HG02642 (cell line): ENCODE results near the gene FAM43A.
A peak's percentile ranks its signal among the peaks of the same experiment; 100 is the strongest.

Experiments
- ATAC-seq: cut with Tn5 transposase; IDR thresholded peaks from one replicate; pipeline ENCODE4 v1.9.1; 2021; ENCODE audit warnings: mild to moderate bottlenecking; ENCODE audit not compliant: unreplicated experiment, poor library complexity

The FAM43A gene

DNA sequence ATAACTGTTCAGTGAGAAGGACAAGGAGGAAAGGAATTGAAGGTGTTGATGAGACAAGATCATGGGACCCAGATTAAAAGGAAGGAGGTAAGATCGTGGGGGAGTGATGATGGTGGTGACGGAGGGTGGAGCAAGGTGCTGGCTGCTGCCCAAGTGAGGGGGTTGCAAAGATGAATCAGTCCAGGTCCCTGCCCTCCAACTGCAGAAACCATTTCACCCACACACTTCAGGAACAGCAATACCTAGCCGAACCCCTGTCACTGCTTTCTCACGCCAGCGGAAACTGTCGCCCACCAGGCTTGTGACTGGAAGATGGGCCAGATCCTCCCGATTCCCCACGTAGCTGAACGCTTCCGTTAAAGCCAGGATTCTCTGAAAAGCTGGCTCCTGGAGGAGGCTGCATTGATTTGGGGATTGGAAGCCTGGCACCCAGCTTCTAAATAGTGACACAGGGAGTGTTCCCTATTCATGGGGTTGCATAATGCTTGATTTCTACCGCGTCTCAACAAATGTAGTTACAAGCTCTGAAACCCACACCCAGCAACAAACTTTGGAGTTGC is 10.5 kb upstream of the FAM43A start:
- no peak for ATAC-seq

DNA sequence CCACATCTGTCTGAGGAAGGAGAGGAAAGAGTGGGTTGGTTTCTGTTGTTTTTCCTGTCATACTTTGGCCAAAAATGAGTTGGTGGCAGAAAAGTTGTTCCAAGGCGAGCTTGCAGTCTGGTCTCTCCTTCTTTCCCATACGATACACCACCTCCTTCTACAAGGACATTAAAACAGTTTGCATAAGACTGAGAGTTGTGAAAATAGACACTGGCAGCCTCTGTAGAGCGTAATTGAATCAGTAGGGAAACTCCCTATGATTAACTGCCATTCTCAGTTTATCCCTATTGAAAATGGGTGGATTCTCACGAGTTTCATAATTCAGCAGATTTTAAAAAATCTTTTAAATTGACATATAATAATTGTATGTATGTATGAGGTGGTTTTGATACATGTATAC is 10.0 kb upstream of the FAM43A start:
- no peak for ATAC-seq

DNA sequence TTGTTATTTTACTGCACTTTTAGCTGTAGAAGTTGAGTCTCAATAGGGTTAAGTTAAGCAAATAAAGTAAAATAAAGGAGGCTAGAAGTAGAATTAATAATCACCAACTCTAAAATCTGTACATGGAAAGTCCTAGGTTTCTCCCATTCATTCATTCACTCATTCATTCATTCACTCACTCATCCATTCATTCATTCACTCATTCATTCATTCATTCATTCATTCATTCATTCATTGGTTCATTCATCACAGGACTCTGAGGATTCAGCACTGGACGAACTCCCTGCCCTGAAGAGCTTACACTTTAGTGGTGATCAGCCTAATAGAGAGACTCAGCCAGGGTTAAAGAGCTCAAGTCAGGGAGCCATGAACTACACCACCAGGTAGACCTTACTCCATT is 9.2 kb upstream of the FAM43A start:
- no peak for ATAC-seq

DNA sequence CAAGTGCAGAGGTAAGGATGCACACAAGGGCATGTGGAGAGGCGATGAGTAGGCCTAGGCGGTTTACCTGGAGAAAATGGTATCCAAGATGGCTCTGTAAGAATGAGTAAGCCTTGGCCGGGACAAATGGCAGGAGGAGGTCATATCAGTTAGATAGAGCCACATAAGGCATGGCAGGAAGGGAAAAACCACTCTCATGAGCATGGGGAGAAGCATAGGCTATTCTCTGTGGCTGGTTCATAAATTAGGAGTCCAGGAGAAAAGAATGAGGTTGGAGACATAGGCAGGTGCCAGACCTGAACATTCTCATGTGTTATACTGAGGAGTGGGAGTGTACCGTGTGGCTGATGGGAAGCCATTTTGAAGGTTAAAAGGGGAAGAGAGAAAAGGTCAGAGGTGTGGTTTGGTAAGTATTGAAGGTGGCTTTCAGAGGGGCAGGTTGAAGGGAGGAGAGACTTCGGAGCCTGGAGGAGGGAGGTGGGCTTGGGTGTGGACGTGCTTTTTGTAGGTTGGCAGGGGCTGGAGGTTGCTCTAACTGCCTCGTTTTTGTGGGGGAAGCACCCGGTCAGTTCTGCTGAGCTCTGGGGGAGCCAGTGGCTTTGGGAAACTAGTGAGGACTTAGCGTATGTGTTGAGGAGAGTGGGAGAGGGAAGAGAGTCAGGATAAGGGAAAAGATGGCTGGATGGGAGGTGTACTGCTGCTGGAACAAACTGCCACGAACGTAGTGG is 4.6 kb upstream of the FAM43A start:
- no peak for ATAC-seq

DNA sequence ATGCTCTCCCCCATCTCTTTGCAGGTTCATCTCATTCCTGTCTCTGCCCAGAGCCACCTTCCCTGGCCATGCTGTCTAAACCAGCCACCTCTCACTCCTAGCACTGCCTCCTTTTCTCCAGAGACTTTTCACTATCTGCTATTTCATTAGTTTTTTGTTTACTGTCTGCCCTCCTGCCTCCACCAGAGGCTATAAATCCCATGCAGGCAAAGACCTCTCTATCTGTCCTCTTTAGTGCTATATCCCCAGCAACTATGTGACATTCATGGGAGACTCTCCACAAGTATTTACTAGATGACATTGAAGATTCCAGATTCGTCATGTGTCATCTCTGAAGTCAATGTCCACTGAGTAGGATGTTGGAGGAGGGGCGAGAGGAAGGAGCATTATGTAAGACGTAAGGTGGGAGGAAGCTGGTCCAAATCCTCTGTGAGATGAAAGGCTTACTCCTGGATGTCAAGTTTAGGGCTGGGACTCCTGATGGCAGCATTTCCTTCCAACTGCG is 3.4 kb upstream of the FAM43A start:
- no peak for ATAC-seq

DNA sequence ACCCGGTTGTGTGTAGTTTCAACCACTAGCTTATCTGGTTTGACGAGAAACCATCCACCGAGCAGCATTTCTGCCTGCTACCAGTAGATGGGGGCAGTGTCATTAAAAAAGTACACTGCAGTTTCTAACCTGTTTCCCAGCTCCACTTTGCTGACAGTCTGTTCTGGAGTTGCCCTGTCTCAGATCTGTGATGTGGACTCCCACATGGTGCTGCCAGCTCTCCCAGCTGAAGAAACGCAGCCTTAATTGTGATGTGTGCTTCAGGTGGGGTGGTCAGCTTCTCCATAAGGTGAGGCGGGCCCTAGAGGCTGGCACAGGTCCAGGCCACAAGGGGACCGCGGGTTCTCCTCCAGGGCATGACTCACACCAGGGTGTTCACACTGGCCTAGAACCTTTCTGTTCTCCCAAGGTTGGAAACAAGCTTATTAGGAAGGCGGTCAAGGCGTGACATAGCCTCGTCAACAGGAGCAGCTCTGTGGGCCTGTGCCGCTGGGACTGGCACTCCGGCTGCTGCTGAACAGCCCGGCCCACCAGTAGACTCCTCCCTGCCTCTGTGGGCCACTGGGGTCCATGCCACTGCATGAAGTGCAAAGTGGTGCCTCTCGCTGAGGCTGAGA is 2.9 kb upstream of the FAM43A start:
- no peak for ATAC-seq

DNA sequence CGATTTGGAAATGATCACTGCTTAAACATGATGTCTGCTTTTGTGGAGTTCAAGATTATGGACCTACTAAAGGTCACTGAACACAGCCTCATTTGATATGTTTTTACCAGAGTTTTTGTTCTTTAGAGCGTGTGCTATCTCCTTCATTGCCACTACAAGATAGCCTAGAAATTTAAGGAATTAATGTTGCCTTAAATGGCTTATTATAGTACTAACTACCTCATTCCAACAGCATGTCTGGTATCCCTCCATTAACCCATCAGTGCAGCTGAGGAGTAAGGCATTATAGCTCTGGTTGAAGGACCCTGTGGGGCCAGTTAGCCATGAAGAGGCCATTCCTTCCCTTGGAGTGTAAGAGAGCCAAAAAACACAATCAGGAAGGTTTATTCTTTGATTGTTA is 2.3 kb upstream of the FAM43A start:
- no peak for ATAC-seq

DNA sequence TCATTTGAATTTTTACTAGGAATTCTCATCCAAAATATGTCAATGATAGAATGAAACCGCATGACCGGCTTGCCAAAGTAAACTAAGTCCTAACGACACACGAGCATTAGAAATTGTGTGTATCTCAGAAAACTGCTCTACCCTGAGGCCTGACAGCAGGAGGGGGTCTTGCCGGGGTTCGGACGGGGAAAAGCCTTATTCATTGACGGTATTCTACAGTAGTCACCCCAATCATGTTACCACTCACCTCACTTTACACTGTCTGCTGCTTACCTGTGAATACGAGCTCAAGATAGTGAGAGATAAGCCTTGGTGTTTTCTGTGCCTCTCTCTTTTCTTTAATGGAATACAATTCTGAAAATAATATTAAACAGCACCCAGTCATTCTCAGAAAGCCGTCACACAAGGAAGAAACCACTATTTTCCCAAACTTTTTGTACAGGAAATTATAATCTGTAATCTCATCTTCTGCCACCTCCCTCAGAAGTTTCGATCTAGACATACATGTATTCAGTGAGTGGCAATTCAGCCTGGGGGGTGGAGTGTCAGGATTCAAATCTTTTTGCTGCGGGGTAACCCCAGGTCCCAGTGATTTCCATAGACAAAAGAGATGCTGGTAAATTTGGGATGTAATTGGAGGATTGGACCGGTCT is 492 bp upstream of the FAM43A start:
- peak; percentile 0 for ATAC-seq

DNA sequence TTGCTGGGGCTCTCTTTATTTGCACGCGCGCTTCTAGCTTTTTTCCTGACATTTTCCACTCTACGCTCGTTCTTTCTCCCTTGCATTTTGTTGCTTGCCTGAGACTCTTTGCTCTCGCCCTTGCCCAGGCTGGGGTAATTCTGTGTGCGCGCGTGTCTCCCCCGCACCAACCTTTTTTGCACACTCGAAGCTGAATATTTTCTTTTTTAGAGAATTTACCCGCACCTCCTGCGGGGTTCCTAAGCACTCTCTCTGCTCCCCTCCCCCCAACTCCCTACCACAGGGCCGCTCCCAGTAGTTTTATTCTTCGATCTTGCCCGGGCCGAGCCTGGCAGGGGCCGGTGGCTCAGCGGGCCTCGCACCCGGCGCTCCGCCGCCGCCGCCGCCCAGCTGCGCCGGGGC is 732 bp downstream of the FAM43A start:
- ATAC-seq, result no peak

DNA sequence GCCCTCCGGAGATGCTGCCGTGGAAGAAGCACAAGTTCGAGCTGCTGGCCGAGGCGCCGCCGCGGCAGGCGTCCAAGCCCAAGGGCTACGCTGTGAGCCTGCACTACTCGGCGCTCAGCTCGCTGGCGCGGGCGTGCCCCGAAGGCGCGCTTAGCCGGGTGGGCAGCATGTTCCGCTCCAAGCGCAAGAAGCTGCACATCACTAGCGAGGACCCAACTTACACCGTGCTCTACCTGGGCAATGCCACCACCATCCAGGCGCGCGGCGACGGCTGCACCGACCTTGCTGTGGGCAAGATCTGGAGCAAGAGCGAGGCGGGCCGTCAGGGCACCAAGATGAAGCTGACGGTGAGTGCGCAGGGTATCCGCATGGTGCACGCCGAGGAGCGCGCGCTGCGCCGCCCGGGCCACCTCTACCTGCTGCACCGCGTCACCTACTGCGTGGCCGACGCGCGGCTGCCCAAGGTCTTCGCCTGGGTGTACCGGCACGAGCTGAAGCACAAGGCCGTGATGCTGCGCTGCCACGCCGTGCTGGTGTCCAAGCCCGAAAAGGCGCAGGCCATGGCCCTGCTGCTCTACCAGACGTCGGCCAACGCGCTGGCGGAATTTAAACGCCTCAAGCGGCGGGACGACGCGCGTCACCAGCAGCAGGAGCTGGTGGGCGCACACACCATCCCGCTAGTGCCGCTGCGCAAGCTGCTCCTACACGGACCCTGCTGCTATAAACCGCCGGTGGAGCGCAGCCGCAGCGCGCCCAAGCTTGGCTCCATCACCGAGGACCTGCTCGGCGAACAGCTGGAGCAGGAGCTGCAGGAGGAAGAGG is 1.3 kb downstream of the FAM43A start:
- no peak for ATAC-seq

DNA sequence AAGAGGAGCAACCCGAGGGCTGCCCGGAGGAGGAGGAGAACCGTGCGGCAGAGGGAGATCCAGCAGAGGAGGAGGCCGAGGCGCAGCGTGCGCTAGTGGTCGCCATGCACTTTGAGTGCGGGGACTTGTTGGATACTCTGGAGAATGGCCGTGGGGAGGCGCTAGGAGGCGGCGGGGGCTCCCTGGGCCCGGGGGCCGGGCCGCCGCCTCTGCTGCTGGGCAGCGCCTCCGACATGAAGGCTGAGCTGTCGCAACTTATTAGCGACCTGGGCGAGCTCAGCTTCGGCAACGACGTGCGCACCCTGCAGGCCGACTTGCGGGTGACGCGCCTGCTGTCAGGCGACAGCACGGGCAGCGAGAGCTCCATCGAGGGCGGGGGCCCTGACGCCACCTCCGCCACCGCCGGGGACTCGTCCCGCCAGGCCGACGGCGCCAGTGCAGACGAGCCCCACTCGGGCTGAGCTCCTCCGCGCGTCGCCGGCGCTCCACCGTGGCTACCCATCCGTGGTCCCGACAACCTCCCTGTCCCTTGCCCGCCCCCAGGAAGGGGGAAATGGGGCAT is 2.0 kb downstream of the FAM43A start:
- ATAC-seq, result peak; percentile 44

DNA sequence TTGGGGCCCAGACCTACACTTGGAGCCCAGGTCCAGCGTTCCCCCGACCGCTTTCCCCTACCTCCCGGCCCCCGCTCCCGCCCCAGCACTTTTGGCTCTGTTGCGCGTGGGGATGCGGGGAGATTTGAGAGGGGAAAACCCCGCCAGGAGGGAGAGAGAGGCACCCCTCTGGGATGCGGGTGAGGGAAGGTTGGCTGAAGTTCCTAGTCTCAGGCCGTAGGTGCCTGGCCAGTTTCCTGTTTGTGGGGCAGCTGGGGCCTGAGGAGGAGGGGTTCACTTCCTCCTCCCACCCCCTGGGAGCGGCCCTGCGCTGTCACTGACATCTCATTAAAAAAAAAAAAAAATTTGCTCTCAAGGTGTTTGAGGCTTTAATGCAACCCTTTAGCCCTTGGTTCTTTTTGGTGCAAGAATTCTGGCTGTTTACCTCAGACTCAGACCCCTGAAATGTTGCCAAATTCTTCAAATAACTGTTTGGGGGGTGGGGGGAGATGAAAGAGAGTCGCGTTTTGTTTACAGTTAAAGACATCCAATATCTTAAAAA is 2.6 kb downstream of the FAM43A start:
- peak; percentile 33 for ATAC-seq

DNA sequence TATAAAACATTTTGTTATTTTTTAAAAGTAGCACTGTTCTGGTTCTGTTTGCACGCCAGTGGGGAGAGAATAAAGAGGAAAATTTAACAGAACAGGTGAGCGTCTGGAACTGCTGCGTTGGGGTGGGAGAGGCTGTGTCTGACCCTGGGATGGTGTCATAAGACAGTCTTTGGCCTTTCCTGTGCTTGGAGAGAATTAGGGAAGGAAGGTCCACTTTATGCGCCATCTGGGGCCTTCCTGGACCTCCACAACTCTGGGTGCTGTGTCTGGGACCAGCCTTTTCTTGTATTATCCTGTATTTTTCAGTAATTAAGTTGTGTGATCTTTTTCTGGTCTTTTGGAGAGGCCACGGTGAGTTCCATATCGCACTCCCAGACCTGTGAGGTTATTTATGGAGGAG is 3.3 kb downstream of the FAM43A start:
- no peak for ATAC-seq

DNA sequence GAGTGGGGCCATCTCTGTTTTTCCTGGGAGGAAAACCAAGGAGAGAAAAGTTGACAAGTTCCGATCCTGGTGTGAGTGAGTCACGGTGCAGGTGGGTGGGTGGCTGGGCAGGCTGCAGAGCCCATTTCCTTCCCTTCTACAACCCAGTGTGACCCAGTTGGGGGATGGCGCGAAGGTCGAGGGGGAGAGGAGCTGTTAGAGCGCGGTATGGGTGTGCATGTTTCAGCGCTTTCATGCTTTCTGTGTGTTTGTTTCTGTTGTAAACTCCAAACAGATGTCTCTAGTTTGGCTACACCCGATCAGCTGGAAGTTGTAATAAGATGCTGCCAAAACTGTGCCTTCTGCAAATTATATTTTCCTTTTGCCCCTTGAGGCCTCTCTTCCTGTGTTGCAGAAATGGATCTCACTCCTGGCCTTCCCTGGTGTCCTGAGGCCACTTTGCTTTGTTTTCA is 3.8 kb downstream of the FAM43A start:
- no peak for ATAC-seq

DNA sequence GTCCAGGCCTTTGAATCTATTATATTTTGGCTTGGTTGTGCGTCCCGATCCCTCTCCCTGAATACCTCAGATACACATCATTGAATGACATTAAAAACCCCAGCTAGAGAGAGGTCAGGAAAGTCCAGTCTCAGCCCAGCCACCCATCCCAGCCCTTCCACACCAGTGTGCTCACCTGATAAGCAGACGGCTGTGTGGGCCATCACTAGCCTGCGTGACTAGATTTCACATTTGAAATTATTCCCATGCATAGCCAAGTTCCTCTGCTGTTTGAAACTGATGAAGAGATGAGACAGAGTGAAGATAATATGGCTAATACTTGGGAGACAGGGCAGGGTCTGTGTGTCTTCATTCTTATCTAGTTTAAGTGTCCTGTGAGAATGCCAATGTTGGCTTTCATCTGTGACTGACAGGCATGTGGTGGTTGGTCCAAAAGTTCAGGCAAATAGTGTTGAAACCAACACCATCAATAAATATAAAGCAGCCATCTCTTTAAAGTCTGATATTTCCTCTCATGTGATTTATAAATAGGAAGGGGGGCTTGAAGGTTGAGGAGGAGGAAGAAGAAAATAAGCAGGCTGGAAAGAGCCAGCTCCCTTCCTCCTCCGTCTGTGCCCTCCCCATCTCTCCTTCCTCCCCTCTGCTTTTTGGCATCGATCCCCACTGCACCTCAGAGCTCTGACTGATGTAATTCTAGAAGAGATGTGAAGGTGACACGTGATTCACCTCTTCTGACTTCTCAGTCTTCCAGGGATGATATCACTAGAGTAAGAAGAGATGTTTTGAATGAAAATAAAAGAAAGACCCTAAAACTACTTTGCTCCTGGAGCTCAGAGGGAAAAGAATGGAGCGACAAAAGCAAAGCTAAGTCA is 5.1 kb downstream of the FAM43A start:
- ATAC-seq, result no peak

DNA sequence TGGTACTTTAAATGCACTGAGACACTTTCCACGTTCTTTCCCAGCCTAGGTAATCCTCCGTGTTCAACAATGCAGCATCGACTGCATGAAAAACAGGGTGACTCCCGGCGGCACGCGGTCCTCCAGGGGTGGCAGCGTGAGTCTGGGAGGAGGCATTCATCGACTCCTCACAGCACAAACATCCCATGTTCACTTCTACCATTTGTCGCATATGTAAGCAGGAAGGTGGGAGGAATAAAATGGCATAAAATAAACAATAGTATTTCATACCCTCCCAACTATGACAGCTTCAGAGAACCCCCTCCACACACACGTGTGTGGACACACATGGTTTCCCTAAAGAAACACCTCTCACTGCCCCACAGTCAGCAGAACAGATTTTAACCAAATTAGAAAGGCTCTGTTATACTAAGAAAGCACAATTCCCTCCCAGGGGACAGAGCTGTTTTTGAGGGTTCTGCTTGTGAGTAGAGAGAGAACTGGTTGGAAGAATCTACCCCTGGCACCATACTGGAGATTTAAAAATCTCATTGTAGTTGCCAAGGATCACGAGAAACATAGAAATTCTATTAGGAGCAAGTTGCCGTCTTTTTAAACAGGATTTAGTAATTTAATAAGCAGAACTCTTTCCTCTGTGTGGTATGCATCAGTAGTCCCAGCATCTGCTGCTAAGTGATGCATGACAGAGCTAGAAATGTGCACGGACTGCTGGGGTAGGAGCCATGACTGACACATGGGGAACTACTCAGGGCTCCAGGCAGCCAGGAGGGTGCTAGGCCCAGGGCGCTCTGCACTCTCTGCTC is 6.0 kb downstream of the FAM43A start:
- peak; percentile 67 for ATAC-seq

DNA sequence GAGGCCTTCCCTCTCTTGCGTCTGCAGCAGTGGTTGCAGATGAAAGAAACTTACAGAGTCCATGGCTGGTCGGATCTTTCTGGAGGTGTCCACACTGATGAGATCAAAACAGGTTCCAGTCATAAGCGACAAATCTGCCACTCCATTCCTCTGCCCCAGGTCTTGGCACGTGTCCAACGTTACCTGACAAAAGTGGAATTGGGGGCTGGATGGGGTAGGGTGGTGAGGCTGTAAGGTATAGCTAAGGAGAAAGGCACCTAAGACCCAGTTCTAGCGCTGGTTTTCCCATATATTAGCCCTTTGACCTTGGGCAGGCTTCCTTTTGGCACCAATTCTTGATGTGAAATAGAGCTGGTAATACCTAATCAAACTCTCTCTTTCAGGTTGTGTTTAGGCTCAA is 11.0 kb downstream of the FAM43A start:
- ATAC-seq, result no peak

DNA sequence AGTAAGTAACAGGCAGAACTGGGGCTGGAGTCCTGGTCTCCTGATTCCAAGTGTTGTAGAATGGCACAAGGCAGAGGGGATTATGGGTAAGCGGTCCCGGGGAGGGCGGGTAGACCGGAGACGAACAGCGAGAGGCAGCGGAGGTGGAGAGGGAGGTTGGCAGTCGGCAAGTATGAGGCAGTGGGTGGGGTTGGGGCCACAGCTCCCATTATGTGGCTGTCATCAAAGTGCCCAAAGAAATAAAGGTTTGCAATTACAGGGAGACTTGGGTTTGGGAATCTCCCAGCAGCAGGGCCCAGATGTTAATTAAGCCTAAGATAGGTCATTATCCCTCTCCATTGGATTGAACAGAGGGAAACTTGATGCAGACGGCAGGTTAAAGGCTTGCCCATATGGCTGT is 16.9 kb downstream of the FAM43A start:
- no peak for ATAC-seq
